HL-60 (cell line): ENCODE results near the gene CHRM3.

Experiments used
- DNase-seq, 2 experiments: peaks; one replicate each; pipeline ENCODE4 v3.0.0-alpha.2; 2010 to 2020; ENCODE audit warnings: low read depth in 1 of 2, low spot score in 1 of 2
- H3K27ac ChIP-seq: fragments of 250-450 bp; sonication (Bioruptor Pico); replicated peaks from 2 replicates; pipeline ENCODE4 v1.5.1; 2020; ENCODE audit warnings: mild to moderate bottlenecking, moderate library complexity
- H3K27me3 ChIP-seq: fragments of 250-450 bp; sonication (Bioruptor Pico); 2 replicates; pipeline ENCODE4 v1.5.1; 2021; ENCODE audit warnings: mild to moderate bottlenecking, moderate library complexity; ENCODE audit not compliant: insufficient read depth, poor library complexity, severe bottlenecking
- H3K4me3 ChIP-seq: replicated peaks from 2 replicates; pipeline ENCODE4 v1.5.1; 2011; ENCODE audit warnings: mild to moderate bottlenecking, control low read depth, low read length; ENCODE audit not compliant: insufficient read depth
- CTCF ChIP-seq: IDR thresholded peaks from one replicate; pipeline ENCODE4 v1.5.1; 2011; ENCODE audit warnings: low read length, control low read depth, inconsistent platforms; ENCODE audit not compliant: insufficient read depth
- GABPA ChIP-seq: IDR thresholded peaks from 2 replicates; pipeline ENCODE4 v1.6.1; 2012; ENCODE audit warnings: low read depth
- POLR2AphosphoS5 ChIP-seq: IDR thresholded peaks from 2 replicates; pipeline ENCODE4 v1.6.1; 2012; ENCODE audit warnings: low read depth
- REST ChIP-seq: IDR thresholded peaks from 2 replicates; pipeline ENCODE4 v1.6.1; 2012; ENCODE audit warnings: low read depth; ENCODE audit not compliant: insufficient replicate concordance
- SPI1 ChIP-seq: IDR thresholded peaks from 2 replicates; pipeline ENCODE4 v1.6.1; 2012; ENCODE audit warnings: low read depth, mild to moderate bottlenecking, borderline replicate concordance

Gene CHRM3

GRCh38 chr1:239418681-239419080 is 32.3 kb downstream of the CHRM3 start:
- no peak overlapping the region for H3K27ac ChIP-seq
- no peaks in the 10 kb centered on the region for H3K27me3 ChIP-seq
- TF ChIP-seq REST (no peak), GABPA (no peak), CTCF (no peak), SPI1 (no peak)
- H3K4me3 ChIP-seq: no peak overlapping the region
- DNase-seq: no peak

GRCh38 chr1:239421811-239422210 is 35.4 kb downstream of the CHRM3 start:
- Histone ChIP-seq H3K4me3 (no peak overlapping the region), H3K27me3 (no peaks in the 10 kb centered on the region), H3K27ac (no peak overlapping the region)
- no peak for DNase-seq
- no peak for TF ChIP-seq REST
- no peak for TF ChIP-seq SPI1
- TF ChIP-seq GABPA: no peak
- TF ChIP-seq CTCF: no peak
- no peak for TF ChIP-seq POLR2AphosphoS5

- TF ChIP-seq POLR2AphosphoS5 (no peak), CTCF (no peak), REST (no peak)
- no peak overlapping the region for H3K4me3 ChIP-seq
These were observed 36.5 kb downstream of the CHRM3 start for GRCh38 chr1:239422818-239423217.

More at GRCh38 chr1:239422818-239423217, 36.5 kb downstream of the CHRM3 start:
- H3K27ac ChIP-seq: no peak overlapping the region
- no peak for DNase-seq
- no peaks in the 10 kb centered on the region for H3K27me3 ChIP-seq
